ENCODE results near the gene GPR146.

The GPR146 gene

GRCh38 chr7:1012004-1012715 is 32.2 kb upstream of the GPR146 start:
- DNase-seq, result no peak

- DNase-seq, result no peak
Measured at GRCh38 chr7:1012716-1013095, 31.6 kb upstream of the GPR146 start.

- DNase-seq, result no peak
Measured at GRCh38 chr7:1013581-1013980, 30.8 kb upstream of the GPR146 start.

GRCh38 chr7:1014681-1015080 is 29.7 kb upstream of the GPR146 start:
- no peak for DNase-seq

- no peak for DNase-seq
Measured at GRCh38 chr7:1015196-1016121, 28.9 kb upstream of the GPR146 start.

GRCh38 chr7:1016577-1017531 is 27.5 kb upstream of the GPR146 start:
- DNase-seq, result no peak

- DNase-seq, result no peak
Measured at GRCh38 chr7:1017586-1018333, 26.6 kb upstream of the GPR146 start.

GRCh38 chr7:1018334-1018695 is 26.0 kb upstream of the GPR146 start:
- DNase-seq, result no peak

- no peak for DNase-seq
Measured at GRCh38 chr7:1019255-1019785, 25.0 kb upstream of the GPR146 start.

GRCh38 chr7:1019789-1020610 is 24.3 kb upstream of the GPR146 start:
- no peak for DNase-seq

- DNase-seq, result no peak
Measured at GRCh38 chr7:1020849-1021251, 23.5 kb upstream of the GPR146 start.

- DNase-seq, result no peak
Measured at GRCh38 chr7:1021366-1021765, 23.0 kb upstream of the GPR146 start.

- no peak for DNase-seq
Measured at GRCh38 chr7:1021931-1022330, 22.4 kb upstream of the GPR146 start.

- DNase-seq, result no peak
Measured at GRCh38 chr7:1022356-1022755, 22.0 kb upstream of the GPR146 start.

- no peak for DNase-seq
Measured at GRCh38 chr7:1022801-1023465, 21.4 kb upstream of the GPR146 start.

GRCh38 chr7:1024331-1024841 is 20.0 kb upstream of the GPR146 start:
- DNase-seq, result no peak

GRCh38 chr7:1024876-1025742 is 19.2 kb upstream of the GPR146 start:
- no peak for DNase-seq

GRCh38 chr7:1025743-1026581 is 18.4 kb upstream of the GPR146 start:
- DNase-seq, result peak; percentile 61

All from NCI-H187 treated with DMSO at 0.1 percent for 48 hours (cell line).